Epithelial cell of proximal tubule (primary cell): Measurements from ENCODE around the gene SMPD3. TPM values are rescaled to one million over a fixed set of nuclear protein-coding genes. Genes with fewer than 3 reads are reported as not detected.

Source experiments
- DNase-seq: peaks from one replicate; pipeline ENCODE4 v3.0.0-alpha.2; 2011; ENCODE audit warnings: low read depth
- H3K4me3 ChIP-seq: 2 replicates; pipeline ENCODE4 v1.5.1; 2011; ENCODE audit warnings: low read depth, mild to moderate bottlenecking, low read length
- CTCF ChIP-seq: conservative IDR thresholded peaks from 2 replicates; pipeline ENCODE4 v1.5.1; 2012; ENCODE audit warnings: low read depth, mild to moderate bottlenecking, low read length
- total RNA-seq: library from RNA; depleted of rRNA; stranded (reverse); fragments of >200 nt; gene quantifications from 2 replicates; pipeline ENCODE4 v1.2.3, GENCODE V29; 2015

Gene SMPD3
- total RNA-seq, 1 donor from 2014 or later, result not detected

GRCh38 chr16:68470461-68471150 is 22.3 kb upstream of the SMPD3 start:
- TF ChIP-seq CTCF, result no peak
- no peak overlapping the region for H3K4me3 ChIP-seq
- no peak for DNase-seq

- no peak for DNase-seq
- TF ChIP-seq CTCF, result no peak
- no peak overlapping the region for H3K4me3 ChIP-seq
These were observed 21.6 kb upstream of the SMPD3 start for GRCh38 chr16:68469796-68470460.

GRCh38 chr16:68468842-68469241 is 20.5 kb upstream of the SMPD3 start:
- no peak overlapping the region for H3K4me3 ChIP-seq
- DNase-seq, result no peak
- no peak for TF ChIP-seq CTCF

GRCh38 chr16:68466174-68466573 is 17.9 kb upstream of the SMPD3 start:
- DNase-seq, result no peak
- no peak for TF ChIP-seq CTCF

GRCh38 chr16:68463904-68464303 is 15.6 kb upstream of the SMPD3 start:
- TF ChIP-seq CTCF, result no peak
- no peak overlapping the region for H3K4me3 ChIP-seq
- DNase-seq, result no peak

More at GRCh38 chr16:68466174-68466573, 17.9 kb upstream of the SMPD3 start:
- no peak overlapping the region for H3K4me3 ChIP-seq

GRCh38 chr16:68460067-68460466 is 11.8 kb upstream of the SMPD3 start:
- no peak overlapping the region for H3K4me3 ChIP-seq
- no peak for TF ChIP-seq CTCF
- no peak for DNase-seq

GRCh38 chr16:68459457-68459856 is 11.1 kb upstream of the SMPD3 start:
- H3K4me3 ChIP-seq, result no peak overlapping the region
- no peak for TF ChIP-seq CTCF
- DNase-seq, result no peak
